ENCODE results near the gene TSPAN13. TPM values are rescaled to one million over a fixed set of nuclear protein-coding genes. Genes with fewer than 3 reads are reported as not detected.

TSPAN13 gene
- total and polyA plus RNA-seq, 7 donors = 4.8 to 16.2 (median 8.9) TPM

GRCh38 chr7:16779051-16779450 lies 25.5 kb downstream of the TSPAN13 start:
- 68 to 79% (median 76%) methylated on average over 1 of the region's 1 CpG for WGBS, 3 donors
- intact Hi-C loops (cut with DNase I) = no loop called here

DNA sequence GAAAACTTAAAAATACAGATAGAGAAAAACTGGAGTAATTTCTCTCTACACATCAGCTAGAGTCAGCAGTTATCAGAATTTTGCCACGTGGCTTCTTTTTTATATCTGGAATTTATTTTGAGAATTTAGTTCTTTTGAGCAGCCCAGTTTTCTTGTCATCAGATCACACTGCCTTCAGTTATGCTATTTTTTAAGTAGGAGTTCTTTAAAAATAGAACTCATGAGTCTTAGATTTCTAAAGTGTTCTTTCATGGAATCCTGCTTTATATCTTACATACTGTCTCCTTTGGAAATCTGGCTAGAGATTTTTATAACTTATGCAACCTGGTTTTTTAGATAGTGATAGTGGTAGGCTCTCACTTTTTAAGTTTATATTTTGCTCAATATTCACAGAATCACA lies 27.0 kb downstream of the TSPAN13 start:
- H3K27ac ChIP-seq = no peak overlapping the region
- H3K9me3 ChIP-seq = no peaks in the 10 kb centered on the region
- 66 to 83% (median 72%) methylated on average over 1 of the region's 1 CpG for WGBS, 3 donors
- no peaks in the 10 kb centered on the region for H3K27me3 ChIP-seq (ENCODE audit: insufficient read depth in 3 of 3, low read length in 2 of 3)
- H3K36me3 ChIP-seq (ENCODE audit: insufficient read depth in 1 of 2, low read depth in 1 of 2) = no peaks in the 10 kb centered on the region
- no peak for DNase-seq
- TF ChIP-seq CTCF (IDR thresholded peaks at IDR 0.05) = no peak
- H3K4me3 ChIP-seq = no peak overlapping the region
- intact Hi-C loops (cut with DNase I) = no loop called here
- ATAC-seq = no peak
- no peaks in the 10 kb centered on the region for H3K4me1 ChIP-seq

More at GRCh38 chr7:16779051-16779450, 25.5 kb downstream of the TSPAN13 start:
- TF ChIP-seq CTCF (IDR thresholded peaks at IDR 0.05) = no peak
- Histone ChIP-seq H3K27me3 (ENCODE audit: insufficient read depth in 3 of 3, low read length in 2 of 3) (no peaks in the 10 kb centered on the region), H3K9me3 (no peaks in the 10 kb centered on the region), H3K4me1 (no peaks in the 10 kb centered on the region), H3K4me3 (no peak overlapping the region), H3K27ac (no peak overlapping the region), H3K36me3 (ENCODE audit: insufficient read depth in 1 of 2, low read depth in 1 of 2) (no peaks in the 10 kb centered on the region)
- DNase-seq (no peak), ATAC-seq (no peak)

- H3K9me3 ChIP-seq = no peaks in the 10 kb centered on the region
- intact Hi-C loops (cut with DNase I) = no loop called here
- TF ChIP-seq CTCF (IDR thresholded peaks at IDR 0.05) = no peak
- DNase-seq (no peak), ATAC-seq (no peak)
- H3K27ac ChIP-seq = no peak overlapping the region
- WGBS, 3 donors = 45 to 64% (median 54%) methylated on average over 1 of the region's 1 CpG
- no peaks in the 10 kb centered on the region for H3K27me3 ChIP-seq (ENCODE audit: insufficient read depth in 3 of 3, low read length in 2 of 3)
- no peaks in the 10 kb centered on the region for H3K36me3 ChIP-seq (ENCODE audit: insufficient read depth in 1 of 2, low read depth in 1 of 2)
- H3K4me3 ChIP-seq = no peak overlapping the region
- no peaks in the 10 kb centered on the region for H3K4me1 ChIP-seq
Measured at GRCh38 chr7:16785321-16785720, 31.8 kb downstream of the TSPAN13 start.

GRCh38 chr7:16785846-16786245 lies 32.3 kb downstream of the TSPAN13 start:
- no peak for TF ChIP-seq CTCF (IDR thresholded peaks at IDR 0.05)
- DNase-seq (no peak), ATAC-seq (no peak)
- no peaks in the 10 kb centered on the region for H3K9me3 ChIP-seq
- H3K27ac ChIP-seq = no peak overlapping the region
- intact Hi-C loops (cut with DNase I) = no loop called here
- H3K4me3 ChIP-seq = no peak overlapping the region
- WGBS, 3 donors = 54 to 75% (median 62%) methylated on average over 2 of the region's 2 CpGs
- no peaks in the 10 kb centered on the region for H3K36me3 ChIP-seq (ENCODE audit: insufficient read depth in 1 of 2, low read depth in 1 of 2)
- no peaks in the 10 kb centered on the region for H3K27me3 ChIP-seq (ENCODE audit: insufficient read depth in 3 of 3, low read length in 2 of 3)
- no peaks in the 10 kb centered on the region for H3K4me1 ChIP-seq

- intact Hi-C loops (cut with DNase I) = no loop called here
- Histone ChIP-seq H3K27ac (no peak overlapping the region), H3K4me3 (no peak overlapping the region), H3K4me1 (no peaks in the 10 kb centered on the region), H3K27me3 (ENCODE audit: insufficient read depth in 3 of 3, low read length in 2 of 3) (no peaks in the 10 kb centered on the region), H3K36me3 (ENCODE audit: insufficient read depth in 1 of 2, low read depth in 1 of 2) (no peaks in the 10 kb centered on the region), H3K9me3 (no peaks in the 10 kb centered on the region)
- ATAC-seq (no peak), DNase-seq (no peak)
- TF ChIP-seq CTCF (IDR thresholded peaks at IDR 0.05) = no peak
- 68 to 85% (median 70%) methylated on average over 4 of the region's 4 CpGs for WGBS, 3 donors
Measured at GRCh38 chr7:16786257-16786656, 32.7 kb downstream of the TSPAN13 start.

Data from psoas muscle (tissue), 8 donors.